Hair follicular keratinocyte (primary cell): ENCODE measurements around the gene PCDH7. TPM values are rescaled to one million over a fixed set of nuclear protein-coding genes. Genes with fewer than 3 reads are reported as not detected.

Experiments used
- total RNA-seq: library from RNA; depleted of rRNA; stranded (reverse); fragments of >200 nt; gene quantifications from 2 replicates; pipeline ENCODE4 v1.2.3, GENCODE V29; 2015

Gene PCDH7, protein sequence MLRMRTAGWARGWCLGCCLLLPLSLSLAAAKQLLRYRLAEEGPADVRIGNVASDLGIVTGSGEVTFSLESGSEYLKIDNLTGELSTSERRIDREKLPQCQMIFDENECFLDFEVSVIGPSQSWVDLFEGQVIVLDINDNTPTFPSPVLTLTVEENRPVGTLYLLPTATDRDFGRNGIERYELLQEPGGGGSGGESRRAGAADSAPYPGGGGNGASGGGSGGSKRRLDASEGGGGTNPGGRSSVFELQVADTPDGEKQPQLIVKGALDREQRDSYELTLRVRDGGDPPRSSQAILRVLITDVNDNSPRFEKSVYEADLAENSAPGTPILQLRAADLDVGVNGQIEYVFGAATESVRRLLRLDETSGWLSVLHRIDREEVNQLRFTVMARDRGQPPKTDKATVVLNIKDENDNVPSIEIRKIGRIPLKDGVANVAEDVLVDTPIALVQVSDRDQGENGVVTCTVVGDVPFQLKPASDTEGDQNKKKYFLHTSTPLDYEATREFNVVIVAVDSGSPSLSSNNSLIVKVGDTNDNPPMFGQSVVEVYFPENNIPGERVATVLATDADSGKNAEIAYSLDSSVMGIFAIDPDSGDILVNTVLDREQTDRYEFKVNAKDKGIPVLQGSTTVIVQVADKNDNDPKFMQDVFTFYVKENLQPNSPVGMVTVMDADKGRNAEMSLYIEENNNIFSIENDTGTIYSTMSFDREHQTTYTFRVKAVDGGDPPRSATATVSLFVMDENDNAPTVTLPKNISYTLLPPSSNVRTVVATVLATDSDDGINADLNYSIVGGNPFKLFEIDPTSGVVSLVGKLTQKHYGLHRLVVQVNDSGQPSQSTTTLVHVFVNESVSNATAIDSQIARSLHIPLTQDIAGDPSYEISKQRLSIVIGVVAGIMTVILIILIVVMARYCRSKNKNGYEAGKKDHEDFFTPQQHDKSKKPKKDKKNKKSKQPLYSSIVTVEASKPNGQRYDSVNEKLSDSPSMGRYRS (N-terminal part only)
- 8.5 and 17.1 TPM in 2 replicates for total RNA-seq

GRCh38 chr4:30720021-30720660 lies at the start of gene PCDH7:
Gene PCDH7 (plus strand): TSS chr4:30720369. CDS start chr4:30721423, 1,054 bp downstream.

